Epithelial cell of proximal tubule (primary cell): ENCODE data around the gene PRSS23. TPM values are rescaled to one million over a fixed set of nuclear protein-coding genes. Genes with fewer than 3 reads are reported as not detected.
"Not testable (repeated sequence)": the region's sequence is repeated elsewhere in the genome, so short reads cannot be mapped to it uniquely, and the experiment has no call there.

Experiments
- DNase-seq: peaks from one replicate; pipeline ENCODE4 v3.0.0-alpha.2; 2011; ENCODE audit warnings: low read depth
- H3K4me3 ChIP-seq: 2 replicates; pipeline ENCODE4 v1.5.1; 2011; ENCODE audit warnings: low read depth, mild to moderate bottlenecking, low read length
- CTCF ChIP-seq: conservative IDR thresholded peaks from 2 replicates; pipeline ENCODE4 v1.5.1; 2012; ENCODE audit warnings: low read depth, mild to moderate bottlenecking, low read length
- total RNA-seq: library from RNA; depleted of rRNA; stranded (reverse); fragments of >200 nt; gene quantifications from 2 replicates; pipeline ENCODE4 v1.2.3, GENCODE V29; 2015

Gene PRSS23
- total RNA-seq, 1 donor from 2014 or later = 64.2 TPM

GRCh38 chr11:86765203-86765602 is 35.1 kb upstream of the PRSS23 start:
- H3K4me3 ChIP-seq = no peak overlapping the region
- DNase-seq = no peak
- no peak for TF ChIP-seq CTCF

GRCh38 chr11:86765878-86766277 is 34.5 kb upstream of the PRSS23 start:
- no peak for TF ChIP-seq CTCF
- no peak overlapping the region for H3K4me3 ChIP-seq

GRCh38 chr11:86769219-86769618 is 31.1 kb upstream of the PRSS23 start:
- H3K4me3 ChIP-seq = no peak overlapping the region
- DNase-seq = no peak
- no peak for TF ChIP-seq CTCF

More at GRCh38 chr11:86765878-86766277, 34.5 kb upstream of the PRSS23 start:
- DNase-seq = no peak

GRCh38 chr11:86770473-86771027 is 29.8 kb upstream of the PRSS23 start:
- not testable (repeated sequence) for H3K4me3 ChIP-seq, DNase-seq

GRCh38 chr11:86772999-86773398 is 27.3 kb upstream of the PRSS23 start:
- no peak overlapping the region for H3K4me3 ChIP-seq
- DNase-seq = no peak
- no peak for TF ChIP-seq CTCF

GRCh38 chr11:86773513-86774252 is 26.7 kb upstream of the PRSS23 start:
- DNase-seq = no peak
- H3K4me3 ChIP-seq = no peak overlapping the region
- TF ChIP-seq CTCF = no peak

- no peak for DNase-seq
These were observed 25.9 kb upstream of the PRSS23 start for GRCh38 chr11:86774417-86774816.

More at GRCh38 chr11:86774417-86774816, 25.9 kb upstream of the PRSS23 start:
- TF ChIP-seq CTCF = no peak
- H3K4me3 ChIP-seq = no peak overlapping the region
